Kidney (tissue), 14 donors: ENCODE measurements around the gene RASAL2. TPM values are rescaled to one million over a fixed set of nuclear protein-coding genes. Genes with fewer than 3 reads are reported as not detected.

Experiments used
- DNase-seq, 5 donors: peaks; one replicate each; pipeline ENCODE4 v3.0.0-alpha.2; 2013 to 2020
- FAIRE-seq: peaks from 2 replicates; lab custom pipeline; 2012; peaks lifted over from hg19 to GRCh38; lab: Jason Lieb, UNC
- H3K27ac ChIP-seq, 2 donors: one replicate each; pipeline ENCODE4 v1.7.0; 2013; ENCODE audit warnings: low read depth in 2 of 2, low read length in 2 of 2, inconsistent platforms in 1 of 2
- H3K27me3 ChIP-seq: one replicate; pipeline ENCODE4 v1.7.1; 2013; ENCODE audit warnings: low read length, inconsistent platforms; ENCODE audit not compliant: control insufficient read depth, insufficient read depth
- H3K36me3 ChIP-seq, 3 donors: one replicate each; pipeline versions ENCODE4 v1.7.0 to v1.7.1; 2013; ENCODE audit warnings: low read length in 3 of 3, control low read depth in 1 of 3, inconsistent platforms in 1 of 3; ENCODE audit not compliant: insufficient read depth in 3 of 3, control insufficient read depth in 2 of 3
- H3K4me1 ChIP-seq, 3 donors: one replicate each; pipeline versions ENCODE4 v1.7.0 to v1.7.1; 2013; ENCODE audit warnings: low read length in 3 of 3, inconsistent platforms in 1 of 3, low read depth in 1 of 3; ENCODE audit not compliant: control insufficient read depth in 2 of 3, insufficient read depth in 2 of 3
- H3K4me3 ChIP-seq, 3 donors: one replicate each; pipeline versions ENCODE4 v1.7.0 to v1.8.1; 2013; ENCODE audit warnings: low read length in 3 of 3, control low read depth in 1 of 3, inconsistent platforms in 1 of 3
- H3K9ac ChIP-seq, 3 donors: one replicate each; pipeline versions ENCODE4 v1.7.0 to v1.7.1; 2013; ENCODE audit warnings: low read length in 3 of 3, control low read depth in 1 of 3, inconsistent platforms in 1 of 3
- H3K9me3 ChIP-seq, 3 donors: one replicate each; pipeline versions ENCODE4 v1.7.0 to v1.7.1; 2013; ENCODE audit warnings: low read length in 3 of 3, control low read depth in 1 of 3, inconsistent platforms in 1 of 3; ENCODE audit not compliant: control insufficient read depth in 2 of 3, insufficient read depth in 1 of 3
- intact Hi-C: fragments of 100-400 bp; cut with DNase I; formaldehyde crosslinking; loops from one replicate; pipeline ENCODE4 v1.11.1; 2022
- polyA plus RNA-seq: library from polyadenylated mRNA; stranded (reverse); fragments of 350-450 nt; fragmentation: Illumina TruSeq; extraction: RNeasy Lipid Tissue Mini Kit (QIAGEN cat#74804); gene quantifications from one replicate; pipeline ENCODE4 v1.2.3, GENCODE V29; 2014; ENCODE audit warnings: low read depth, low replicate concordance; ENCODE audit not compliant: insufficient read depth
- total RNA-seq: library from RNA; stranded (reverse); fragmentation: NEBNext Ultra II Directional; extraction: Animal tissue kit (Norgen Biotek cat#: 25700); gene quantifications from one replicate; pipeline ENCODE4 v1.2.1, GENCODE V29; 2021
- TF ChIP-seq, protein P1 (sequence below): IDR thresholded peaks from 3 replicates; pipeline ENCODE4 v1.5.1; 2012; ENCODE audit warnings: mild to moderate bottlenecking, moderate library complexity, borderline replicate concordance; ENCODE audit not compliant: insufficient read depth; ENCODE audit errors: extremely low read depth
- donor health status: control.
- donor health status: control.
- donor health status: control.
- donor health status: control.
- donor health status: control.
- donor health status: DM: yes; HTN: yes; CAD: no.
- donor health status: Normal renal cell carcinoma (clear cell type).

Gene RASAL2
- total and polyA plus RNA-seq, 2 donors from 2014 or later: 2.2 to 26.5 TPM

DNA sequence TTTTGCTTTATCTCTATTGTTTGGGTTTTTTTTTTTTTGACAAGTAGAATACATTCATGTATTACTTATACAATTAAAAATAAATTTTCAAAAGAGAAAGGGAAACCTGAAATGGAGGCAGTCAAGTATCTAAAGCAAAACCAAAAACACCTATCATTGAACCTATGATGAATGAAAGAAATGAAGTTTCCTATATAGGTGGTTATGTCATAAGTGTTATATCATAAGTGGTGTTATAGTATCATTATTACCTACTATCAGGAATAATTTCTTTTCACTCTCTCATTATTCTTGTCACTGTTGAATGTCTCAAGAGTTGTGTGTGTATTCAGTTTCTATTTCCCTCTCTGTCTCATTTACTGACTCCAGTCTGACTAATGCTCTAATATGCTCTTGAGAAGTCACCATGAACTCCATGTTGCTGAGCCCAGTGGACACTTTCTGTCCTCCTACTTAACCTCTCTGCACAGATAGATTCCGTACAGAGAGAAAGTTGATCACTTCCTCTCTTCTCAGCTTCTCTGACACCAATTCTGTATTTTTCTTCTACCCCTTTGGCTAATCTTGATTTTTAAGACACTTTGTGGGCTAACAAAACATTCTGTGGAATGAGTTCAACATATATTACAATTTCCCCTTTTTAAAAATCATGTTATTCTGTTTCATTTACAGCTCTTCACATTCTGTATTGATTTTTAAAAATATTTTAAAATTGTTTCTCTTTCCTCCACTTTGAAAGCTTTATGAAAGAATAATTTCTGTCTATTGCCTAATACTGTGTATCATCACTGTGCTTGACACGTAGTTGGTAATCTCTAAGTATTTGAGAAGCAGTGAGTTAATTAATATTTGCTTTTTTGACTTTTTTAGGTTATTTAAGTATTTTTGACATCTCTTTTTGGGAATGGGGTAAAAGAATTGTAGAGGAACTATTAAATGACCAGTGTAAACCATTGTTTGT, 50.1 kb downstream of the RASAL2 start:
- Histone ChIP-seq H3K27me3 (no peaks in the 10 kb centered on the region), H3K4me1 (no peaks in the 10 kb centered on the region), H3K27ac (no peak overlapping the region), H3K9me3 (no peaks in the 10 kb centered on the region), H3K36me3 (no peaks in the 10 kb centered on the region), H3K4me3 (no peak overlapping the region), H3K9ac (no peak overlapping the region)
- FAIRE-seq (no peak), DNase-seq (no peak)
- intact Hi-C loops: no loop called here
- TF ChIP-seq, protein P1, sequence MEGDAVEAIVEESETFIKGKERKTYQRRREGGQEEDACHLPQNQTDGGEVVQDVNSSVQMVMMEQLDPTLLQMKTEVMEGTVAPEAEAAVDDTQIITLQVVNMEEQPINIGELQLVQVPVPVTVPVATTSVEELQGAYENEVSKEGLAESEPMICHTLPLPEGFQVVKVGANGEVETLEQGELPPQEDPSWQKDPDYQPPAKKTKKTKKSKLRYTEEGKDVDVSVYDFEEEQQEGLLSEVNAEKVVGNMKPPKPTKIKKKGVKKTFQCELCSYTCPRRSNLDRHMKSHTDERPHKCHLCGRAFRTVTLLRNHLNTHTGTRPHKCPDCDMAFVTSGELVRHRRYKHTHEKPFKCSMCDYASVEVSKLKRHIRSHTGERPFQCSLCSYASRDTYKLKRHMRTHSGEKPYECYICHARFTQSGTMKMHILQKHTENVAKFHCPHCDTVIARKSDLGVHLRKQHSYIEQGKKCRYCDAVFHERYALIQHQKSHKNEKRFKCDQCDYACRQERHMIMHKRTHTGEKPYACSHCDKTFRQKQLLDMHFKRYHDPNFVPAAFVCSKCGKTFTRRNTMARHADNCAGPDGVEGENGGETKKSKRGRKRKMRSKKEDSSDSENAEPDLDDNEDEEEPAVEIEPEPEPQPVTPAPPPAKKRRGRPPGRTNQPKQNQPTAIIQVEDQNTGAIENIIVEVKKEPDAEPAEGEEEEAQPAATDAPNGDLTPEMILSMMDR: no peak

DNA sequence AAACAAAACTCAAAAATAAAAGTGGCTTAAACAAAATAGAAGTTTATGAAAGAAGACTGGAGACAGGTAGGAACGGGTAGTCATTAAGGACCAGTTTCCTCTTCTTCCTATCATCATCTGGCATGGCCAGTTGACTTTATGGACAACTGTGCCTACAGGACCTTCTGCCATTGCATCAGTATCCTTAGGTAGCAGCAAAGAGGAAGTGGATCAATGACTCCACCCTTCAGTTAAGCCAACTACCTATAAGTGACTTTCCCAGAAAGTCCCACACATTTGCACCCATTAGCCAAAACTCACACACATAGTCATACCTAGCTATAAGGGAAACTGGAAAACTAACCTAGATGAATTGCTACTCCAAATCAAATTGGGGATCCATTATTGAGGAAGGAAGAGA, 51.7 kb downstream of the RASAL2 start:
- no peak for DNase-seq
- FAIRE-seq: no peak
- Histone ChIP-seq H3K27me3 (no peaks in the 10 kb centered on the region), H3K9ac (no peak overlapping the region), H3K4me1 (no peaks in the 10 kb centered on the region), H3K27ac (no peak overlapping the region), H3K4me3 (no peak overlapping the region), H3K9me3 (no peaks in the 10 kb centered on the region), H3K36me3 (no peaks in the 10 kb centered on the region)
- intact Hi-C loops: no loop called here
- TF ChIP-seq, protein P1: no peak

DNA sequence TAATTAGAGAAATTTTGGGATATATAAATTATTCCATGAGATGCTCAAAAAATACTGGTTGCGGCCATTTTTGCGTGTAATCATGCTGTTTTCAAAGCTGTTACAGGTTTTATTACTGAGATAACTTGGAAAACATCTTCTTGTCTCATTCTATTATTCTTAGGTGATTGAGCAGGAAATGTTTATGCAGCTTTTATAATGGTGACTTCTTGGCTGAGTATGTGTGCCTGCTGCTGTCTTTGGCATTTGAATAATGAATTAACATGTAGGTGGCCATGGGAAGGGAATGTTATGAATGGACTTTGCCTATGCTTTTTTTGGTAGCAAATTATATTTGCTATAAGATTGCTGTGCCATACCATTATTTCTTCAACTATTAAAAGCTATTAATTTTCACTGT, 52.5 kb downstream of the RASAL2 start:
- no peaks in the 10 kb centered on the region for H3K9me3 ChIP-seq
- no peaks in the 10 kb centered on the region for H3K4me1 ChIP-seq
- DNase-seq: no peak
- intact Hi-C loops: no loop called here
- TF ChIP-seq, protein P1: no peak
- no peak overlapping the region for H3K9ac ChIP-seq
- no peak overlapping the region for H3K4me3 ChIP-seq
- H3K27ac ChIP-seq: no peak overlapping the region
- H3K27me3 ChIP-seq: no peaks in the 10 kb centered on the region
- H3K36me3 ChIP-seq: no peaks in the 10 kb centered on the region
- no peak for FAIRE-seq
